HCT116 (cell line): Measurements from ENCODE around the gene SYTL5. TPM values are rescaled to one million over a fixed set of nuclear protein-coding genes. Genes with fewer than 3 reads are reported as not detected.

Source experiments
- ATAC-seq: fragments of 200-7000 bp; cut with Tn5 transposase; 2 replicates; pipeline ENCODE4 v1.9.1; 2020; ENCODE audit warnings: mild to moderate bottlenecking, moderate library complexity
- BruUV-seq: library from RNA; stranded (reverse); fragments of 400-500 nt; replicated peaks from 2 replicates; lab custom pipeline; 2021; lab: Mats Ljungman, UMichigan
- CTCF ChIA-PET: fragments of 300-600 bp; sonication (Branson Sonifier 250); formaldehyde crosslinking; loops from one replicate; lab custom pipeline; 2021; ENCODE audit warnings: antibody characterized with exemption; lab: Charles Lee
- POLR2A ChIA-PET: fragments of 300-600, 350-600 bp; sonication (Branson Sonifier 250); formaldehyde crosslinking; loops from one replicate; lab custom pipeline; 2021; ENCODE audit warnings: antibody characterized with exemption; lab: Charles Lee
- RAD21 ChIA-PET, 2 experiments: fragments of 300-600 bp; sonication (Branson Sonifier 250); formaldehyde crosslinking; loops; one replicate each; lab custom pipeline; 2023; ENCODE audit warnings: low total read pairs in 2 of 2; ENCODE audit not compliant: uncharacterized antibody in 2 of 2, unreplicated experiment in 2 of 2, low non-redundant PET in 1 of 2; lab: Charles Lee
- DNase-seq: peaks from one replicate; pipeline ENCODE4 v3.0.0-alpha.2; 2010; ENCODE audit warnings: low read depth, low spot score
- H2AFZ ChIP-seq: fragments of 200-600 bp; shearing (Covaris generic), sonication (generic); 2 replicates; pipeline ENCODE4 v1.6.1; 2017; ENCODE audit warnings: low read depth, mixed run types, mixed read lengths, antibody characterized with exemption, low read length; ENCODE audit not compliant: poor library complexity, severe bottlenecking
- H3K27ac ChIP-seq: 2 replicates; pipeline ENCODE4 v1.5.1; 2012; ENCODE audit warnings: low read depth, low read length
- H3K27me3 ChIP-seq: fragments of 200-600 bp; sonication (generic); 2 replicates; pipeline ENCODE4 v1.6.1; 2016; ENCODE audit warnings: mixed run types, low read length, mixed read lengths; ENCODE audit not compliant: insufficient read depth
- H3K36me3 ChIP-seq, 2 experiments: fragments of 200-500 bp in 1 of 2; fragments of 200-600 bp in 1 of 2; sonication (Bioruptor generic) in 1 of 2; sonication (generic) in 1 of 2; 2 replicates each; pipeline versions ENCODE4 v1.5.1 to v1.6.1; 2014 to 2016; ENCODE audit warnings: low read length in 2 of 2, inconsistent platforms in 1 of 2, mixed read lengths in 1 of 2, mixed run types in 1 of 2; ENCODE audit not compliant: insufficient read depth in 2 of 2, control insufficient read depth in 1 of 2
- H3K4me1 ChIP-seq, 2 experiments: fragments of 200-600 bp in 1 of 2; sonication (generic) in 1 of 2; 2 replicates each; pipeline versions ENCODE4 v1.5.1 to v1.6.1; 2012 to 2017; ENCODE audit warnings: low read length in 2 of 2, inconsistent platforms in 1 of 2, mild to moderate bottlenecking in 1 of 2, mixed read lengths in 1 of 2, mixed run types in 1 of 2, moderate library complexity in 1 of 2; ENCODE audit not compliant: insufficient read depth in 2 of 2, control insufficient read depth in 1 of 2
- H3K4me2 ChIP-seq: fragments of 200-600 bp; sonication (generic); 2 replicates; pipeline ENCODE4 v1.6.1; 2017; ENCODE audit warnings: mixed run types, low read length, mixed read lengths
- H3K4me3 ChIP-seq, 2 experiments: fragments of 200-600 bp in 1 of 2; sonication (generic) in 1 of 2; replicated peaks in 1 of 2; 2 replicates each; pipeline ENCODE4 v1.5.1; 2011 to 2016; ENCODE audit warnings: low read length in 2 of 2, control low read depth in 1 of 2, low read depth in 1 of 2, mild to moderate bottlenecking in 1 of 2, mixed read lengths in 1 of 2, mixed run types in 1 of 2
- H3K79me2 ChIP-seq: fragments of 200-600 bp; sonication (generic); 2 replicates; pipeline ENCODE4 v1.6.1; 2017; ENCODE audit warnings: mild to moderate bottlenecking, mixed run types, low read length, moderate library complexity, mixed read lengths; ENCODE audit not compliant: insufficient read depth
- H3K9ac ChIP-seq: fragments of 200-600 bp; sonication (generic); 2 replicates; pipeline ENCODE4 v1.6.1; 2016; ENCODE audit warnings: low read length, mixed read lengths
- H3K9me2 ChIP-seq: fragments of 200-600 bp; sonication (generic), shearing (Covaris generic); 2 replicates; pipeline ENCODE4 v1.6.1; 2017; ENCODE audit warnings: mixed run types, mild to moderate bottlenecking, moderate library complexity; ENCODE audit not compliant: insufficient read depth
- H3K9me3 ChIP-seq, 2 experiments: fragments of 200-500 bp in 1 of 2; fragments of 200-600 bp in 1 of 2; sonication (Bioruptor generic) in 1 of 2; sonication (generic) in 1 of 2; 2 replicates each; pipeline ENCODE4 v1.6.1; 2014 to 2017; ENCODE audit warnings: low read length in 2 of 2, mixed read lengths in 2 of 2, inconsistent platforms in 1 of 2, low read depth in 1 of 2, mild to moderate bottlenecking in 1 of 2, mixed run types in 1 of 2, moderate library complexity in 1 of 2; ENCODE audit not compliant: control insufficient read depth in 1 of 2, insufficient read depth in 1 of 2
- H4K20me1 ChIP-seq: fragments of 200-600 bp; sonication (generic), shearing (Covaris generic); 2 replicates; pipeline ENCODE4 v1.6.1; 2017; ENCODE audit warnings: mixed run types, mild to moderate bottlenecking, moderate library complexity; ENCODE audit not compliant: insufficient read depth
- ATF3 ChIP-seq: IDR thresholded peaks from 2 replicates; pipeline ENCODE4 v1.6.1; 2012
- CBX3 ChIP-seq: IDR thresholded peaks from 2 replicates; pipeline ENCODE4 v1.6.1; 2012; ENCODE audit warnings: low read depth
- ELF1 ChIP-seq: IDR thresholded peaks from 2 replicates; pipeline ENCODE4 v1.6.1; 2012; ENCODE audit warnings: low read depth, borderline replicate concordance
- EZH2 ChIP-seq: fragments of 200-600 bp; sonication (generic); IDR thresholded peaks from 2 replicates; pipeline ENCODE4 v1.6.1; 2017; ENCODE audit warnings: antibody characterized with exemption, mixed run types
- EZH2phosphoT487 ChIP-seq: fragments of 200-600 bp; IDR thresholded peaks from 2 replicates; pipeline ENCODE4 v1.6.1; 2018; ENCODE audit warnings: antibody characterized with exemption, borderline replicate concordance
- FOSL1 ChIP-seq: IDR thresholded peaks from 2 replicates; pipeline ENCODE4 v1.6.1; 2012; ENCODE audit warnings: low read depth
- JUND ChIP-seq: IDR thresholded peaks from 2 replicates; pipeline ENCODE4 v1.6.1; 2012
- POLR2A ChIP-seq: IDR thresholded peaks from 2 replicates; pipeline ENCODE4 v1.7.0; 2011; ENCODE audit warnings: borderline replicate concordance; ENCODE audit not compliant: insufficient read depth, insufficient read length; ENCODE audit errors: extremely low read depth
- SIN3A ChIP-seq: IDR thresholded peaks from 2 replicates; pipeline ENCODE4 v1.6.1; 2012; ENCODE audit warnings: low read depth
- SP1 ChIP-seq: IDR thresholded peaks from 2 replicates; pipeline ENCODE4 v1.6.1; 2012; ENCODE audit warnings: low read depth
- SRF ChIP-seq: IDR thresholded peaks from 2 replicates; pipeline ENCODE4 v1.6.1; 2012; ENCODE audit warnings: low read depth
- YY1 ChIP-seq: IDR thresholded peaks from 2 replicates; pipeline ENCODE4 v1.6.1; 2011; ENCODE audit warnings: low read length, low read depth, moderate library complexity, mild to moderate bottlenecking; ENCODE audit not compliant: insufficient replicate concordance; ENCODE audit errors: extremely low read depth
- ZBTB33 ChIP-seq: IDR thresholded peaks from 2 replicates; pipeline ENCODE4 v1.6.1; 2011; ENCODE audit warnings: mild to moderate bottlenecking, low read length, moderate library complexity; ENCODE audit not compliant: insufficient replicate concordance; ENCODE audit errors: extremely low read depth
- ZFX ChIP-seq: fragments of 450-650 bp; IDR thresholded peaks from 2 replicates; pipeline ENCODE4 v1.6.1; 2017
- ZNF274 ChIP-seq: fragments of 200-500 bp; sonication (Bioruptor generic); IDR thresholded peaks from 2 replicates; pipeline ENCODE4 v1.6.1; 2014; ENCODE audit warnings: mild to moderate bottlenecking, low read depth, low read length, inconsistent platforms
- intact Hi-C: fragments of 100-400 bp; cut with micrococcal nuclease; formaldehyde crosslinking; loops from 2 replicates; pipeline ENCODE4 v1.10.0; 2022
- total RNA-seq: library from RNA; stranded (reverse); gene quantifications from one replicate; pipeline ENCODE4 v1.2.1, GENCODE V29; 2021; ENCODE audit not compliant: unreplicated experiment

Gene SYTL5
- total RNA-seq, 1 experiment from 2014 or later: 0.20 TPM

- no peak overlapping the region for H3K27ac ChIP-seq
- no peak overlapping the region for H3K4me3 ChIP-seq
- H3K4me2 ChIP-seq: no peak overlapping the region
- no peak for DNase-seq
- no peaks in the 10 kb centered on the region for H3K27me3 ChIP-seq
- no peaks in the 10 kb centered on the region for H3K4me1 ChIP-seq
- intact Hi-C loops: no loop called here
- H3K9me2 ChIP-seq: no peaks in the 10 kb centered on the region
- H3K9ac ChIP-seq: no peak overlapping the region
- POLR2A ChIA-PET: no interaction called here
- RAD21 ChIA-PET: no interaction called here
- CTCF ChIA-PET: no interaction called here
- H3K79me2 ChIP-seq: no peaks in the 10 kb centered on the region
- H4K20me1 ChIP-seq: no peaks in the 10 kb centered on the region
- no TSS peak for BruUV-seq
- TF ChIP-seq SIN3A: no peak
- no peak for TF ChIP-seq ELF1
- TF ChIP-seq POLR2A: no peak
- no peak for TF ChIP-seq SP1
- TF ChIP-seq ZFX: no peak
- TF ChIP-seq CBX3: no peak
- no peak for TF ChIP-seq ZBTB33
- no peak for TF ChIP-seq SRF
- no peak for TF ChIP-seq JUND
- no peak for TF ChIP-seq EZH2
- TF ChIP-seq EZH2phosphoT487: no peak
- TF ChIP-seq FOSL1: no peak
- TF ChIP-seq ATF3: no peak
- TF ChIP-seq YY1: no peak
- TF ChIP-seq ZNF274: no peak
- no peaks in the 10 kb centered on the region for H3K9me3 ChIP-seq
- no peaks in the 10 kb centered on the region for H3K36me3 ChIP-seq
- H2AFZ ChIP-seq: no peak overlapping the region
- ATAC-seq: no peak
These were observed 75.6 kb downstream of the SYTL5 start for GRCh38 chrX:38081909-38082308.
